ENCODE data around the gene LIPG. TPM values are rescaled to one million over a fixed set of nuclear protein-coding genes. Genes with fewer than 3 reads are reported as not detected.

The LIPG gene
- total RNA-seq, 1 experiment from 2014 or later, result 6.1 TPM

- Histone ChIP-seq H3K23me2 (ENCODE audit: insufficient read length, low read depth, low read length, poor library complexity, severe bottlenecking) (no peaks in the 10 kb centered on the region), H3K27ac (ENCODE audit: insufficient read length, low read depth, low read length) (no peak overlapping the region), H4K20me1 (ENCODE audit: control insufficient read depth, insufficient read depth, insufficient read length) (no peaks in the 10 kb centered on the region), H3K4ac (ENCODE audit: low read depth, low read length) (no peak overlapping the region), H2BK15ac (ENCODE audit: low read depth, low read length) (no peak overlapping the region), H2BK20ac (ENCODE audit: low read depth, low read length, poor library complexity, severe bottlenecking) (no peak overlapping the region), H3K23ac (ENCODE audit: insufficient read length, low read depth, low read length) (no peak overlapping the region), H4K91ac (ENCODE audit: insufficient read length, low read depth, low read length) (no peak overlapping the region), H2BK120ac (ENCODE audit: low read depth, low read length, poor library complexity, severe bottlenecking) (no peak overlapping the region), H3K18ac (ENCODE audit: insufficient read length, low read depth, low read length) (no peak overlapping the region), H3K27me3 (ENCODE audit: insufficient read depth, low read length) (no peaks in the 10 kb centered on the region), H2AK5ac (ENCODE audit: insufficient read length, low read length) (no peak overlapping the region), H3K79me1 (ENCODE audit: insufficient read depth, low read depth, low read length, poor library complexity, severe bottlenecking) (no peaks in the 10 kb centered on the region), H2BK12ac (ENCODE audit: insufficient read length, low read depth, low read length) (no peak overlapping the region), H3K4me2 (ENCODE audit: insufficient read depth, insufficient read length, low read length) (no peak overlapping the region), H3K79me2 (ENCODE audit: insufficient read depth, low read length) (no peaks in the 10 kb centered on the region), H3K4me1 (ENCODE audit: insufficient read depth, low read length) (no peaks in the 10 kb centered on the region), H4K5ac (ENCODE audit: insufficient read length, low read depth, low read length) (no peak overlapping the region), H3K56ac (ENCODE audit: insufficient read length, low read depth, low read length) (no peak overlapping the region), H2BK5ac (ENCODE audit: insufficient read length, low read length) (no peak overlapping the region), H2AFZ (ENCODE audit: low read length) (no peak overlapping the region), H4K8ac (replicated peaks; ENCODE audit: insufficient read length, low read depth, low read length) (no peak overlapping the region), H3K9me3 (ENCODE audit: control insufficient read depth, low read depth, low read length) (no peaks in the 10 kb centered on the region), H3K14ac (ENCODE audit: insufficient read depth, low read length) (no peak overlapping the region; the same call in 1 of the 2 replicates), H3K9ac (ENCODE audit: extremely low read depth, insufficient read length, low read length) (no peak overlapping the region), H3T11ph (ENCODE audit: low read length) (no peak overlapping the region)
- TF ChIP-seq CTCF (conservative IDR thresholded peaks at IDR 0.05), result no peak
- H3K4me1 Mint-ChIP-seq, result peaks cover 11 to 13% of the 10 kb centered on the region in 2 experiments
- peaks cover 2% of the 10 kb centered on the region; the same call in 1 of the 2 replicates for H3K27me3 Mint-ChIP-seq (ENCODE audit: low read depth)
- WGBS (ENCODE audit: extremely low coverage, insufficient read length, low lambda C conversion rate), result no CpG with 5 or more reads among the region's 3 CpGs
- no peaks in the 10 kb centered on the region for H3K9me3 Mint-ChIP-seq
- H3K36me3 Mint-ChIP-seq (ENCODE audit: insufficient read depth in 1 of 3, low read depth in 3 of 3), result peaks cover 0 to 2% (median 0%) of the 10 kb centered on the region in 3 experiments; a peak in 1 of 7 replicates
- no peak for DNase-seq
- H3K4me3 Mint-ChIP-seq, result no peak overlapping the region
- H3K27ac Mint-ChIP-seq, result peak overlapping the region in 2 of 3 experiments; percentile 10 to 62; a peak in 3 of 7 replicates
These were observed 34.8 kb downstream of the LIPG start for GRCh38 chr18:49596687-49597086.
